Type B pancreatic cell (in vitro differentiated cells): ENCODE data around the gene PLA1A. TPM values are rescaled to one million over a fixed set of nuclear protein-coding genes. Genes with fewer than 3 reads are reported as not detected.
"Not testable (repeated sequence)": the region's sequence is repeated elsewhere in the genome, so short reads cannot be mapped to it uniquely, and the experiment has no call there.

Experiments
- DNase-seq: peaks from one replicate; pipeline ENCODE4 v3.0.0; 2021; ENCODE audit warnings: mixed read lengths; ENCODE audit not compliant: unreplicated experiment; ENCODE audit errors: extremely low spot score
- H3K27ac Mint-ChIP-seq: 2 replicates; pipeline ENCODE4 v1.8.0; 2021; ENCODE audit warnings: mild to moderate bottlenecking, mixed read lengths
- H3K27me3 Mint-ChIP-seq: 2 replicates; pipeline ENCODE4 v1.8.0; 2021; ENCODE audit warnings: mixed read lengths
- H3K36me3 Mint-ChIP-seq: 2 replicates; pipeline ENCODE4 v1.8.0; 2021; ENCODE audit warnings: mixed read lengths
- H3K4me1 Mint-ChIP-seq: one replicate; pipeline ENCODE4 v1.8.0; 2021; ENCODE audit warnings: mixed read lengths; ENCODE audit not compliant: unreplicated experiment
- H3K4me3 Mint-ChIP-seq: 2 replicates; pipeline ENCODE4 v1.8.0; 2021; ENCODE audit warnings: mild to moderate bottlenecking, mixed read lengths
- H3K9me3 Mint-ChIP-seq: 2 replicates; pipeline ENCODE4 v1.8.0; 2021; ENCODE audit warnings: mixed read lengths
- total RNA-seq: library from RNA; stranded (reverse); gene quantifications from 2 replicates; pipeline ENCODE4 v1.2.1, GENCODE V29; 2021; ENCODE audit warnings: low replicate concordance
- TF ChIP-seq, protein P1 (sequence below): fragments of 200-600 bp; sonication (generic); conservative IDR thresholded peaks from 2 replicates; pipeline ENCODE4 v1.5.0; 2021; ENCODE audit warnings: antibody characterized with exemption, mild to moderate bottlenecking

PLA1A gene
- total RNA-seq, 1 donor from 2014 or later, result 1.6 TPM

DNA sequence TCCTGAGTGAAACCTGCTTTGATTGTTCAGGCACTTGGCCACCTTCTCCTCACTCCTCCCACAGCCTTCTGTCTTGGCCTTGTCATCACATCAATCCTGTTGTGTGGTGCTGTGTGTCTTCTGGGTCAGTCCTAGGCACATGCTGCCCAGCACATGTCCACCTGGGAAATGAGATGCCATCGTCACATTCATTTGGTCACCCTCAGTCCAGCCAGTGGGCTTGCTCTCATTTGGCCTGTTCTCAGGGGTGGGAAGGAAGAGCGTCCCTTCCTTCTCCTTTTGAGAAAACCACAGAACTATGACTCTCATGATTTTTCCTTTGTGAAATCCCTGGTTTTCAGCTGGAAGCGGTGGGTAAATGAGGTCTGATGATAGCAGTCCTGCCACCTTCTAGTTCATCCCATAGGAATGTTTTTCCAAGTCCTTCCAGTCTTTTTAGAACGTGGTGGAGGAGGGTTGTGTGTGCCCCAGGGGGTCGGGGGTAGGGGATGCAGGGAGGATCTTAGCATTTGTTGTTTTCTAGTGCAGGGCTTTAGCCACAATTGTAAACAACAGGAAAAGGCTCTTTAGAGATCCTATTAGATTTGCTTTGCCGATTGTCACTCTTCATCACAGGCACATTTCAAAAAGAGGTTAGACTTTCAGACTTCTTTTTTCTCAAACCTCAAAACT, 8.4 kb upstream of the PLA1A start:
- no peak for DNase-seq
- Mint-ChIP-seq H3K27me3 (peaks cover 7% of the 10 kb centered on the region), H3K27ac (no peak overlapping the region), H3K36me3 (no peaks in the 10 kb centered on the region), H3K9me3 (no peaks in the 10 kb centered on the region), H3K4me3 (no peak overlapping the region), H3K4me1 (no peaks in the 10 kb centered on the region)
- TF ChIP-seq, protein P1, sequence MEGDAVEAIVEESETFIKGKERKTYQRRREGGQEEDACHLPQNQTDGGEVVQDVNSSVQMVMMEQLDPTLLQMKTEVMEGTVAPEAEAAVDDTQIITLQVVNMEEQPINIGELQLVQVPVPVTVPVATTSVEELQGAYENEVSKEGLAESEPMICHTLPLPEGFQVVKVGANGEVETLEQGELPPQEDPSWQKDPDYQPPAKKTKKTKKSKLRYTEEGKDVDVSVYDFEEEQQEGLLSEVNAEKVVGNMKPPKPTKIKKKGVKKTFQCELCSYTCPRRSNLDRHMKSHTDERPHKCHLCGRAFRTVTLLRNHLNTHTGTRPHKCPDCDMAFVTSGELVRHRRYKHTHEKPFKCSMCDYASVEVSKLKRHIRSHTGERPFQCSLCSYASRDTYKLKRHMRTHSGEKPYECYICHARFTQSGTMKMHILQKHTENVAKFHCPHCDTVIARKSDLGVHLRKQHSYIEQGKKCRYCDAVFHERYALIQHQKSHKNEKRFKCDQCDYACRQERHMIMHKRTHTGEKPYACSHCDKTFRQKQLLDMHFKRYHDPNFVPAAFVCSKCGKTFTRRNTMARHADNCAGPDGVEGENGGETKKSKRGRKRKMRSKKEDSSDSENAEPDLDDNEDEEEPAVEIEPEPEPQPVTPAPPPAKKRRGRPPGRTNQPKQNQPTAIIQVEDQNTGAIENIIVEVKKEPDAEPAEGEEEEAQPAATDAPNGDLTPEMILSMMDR, result no peak

DNA sequence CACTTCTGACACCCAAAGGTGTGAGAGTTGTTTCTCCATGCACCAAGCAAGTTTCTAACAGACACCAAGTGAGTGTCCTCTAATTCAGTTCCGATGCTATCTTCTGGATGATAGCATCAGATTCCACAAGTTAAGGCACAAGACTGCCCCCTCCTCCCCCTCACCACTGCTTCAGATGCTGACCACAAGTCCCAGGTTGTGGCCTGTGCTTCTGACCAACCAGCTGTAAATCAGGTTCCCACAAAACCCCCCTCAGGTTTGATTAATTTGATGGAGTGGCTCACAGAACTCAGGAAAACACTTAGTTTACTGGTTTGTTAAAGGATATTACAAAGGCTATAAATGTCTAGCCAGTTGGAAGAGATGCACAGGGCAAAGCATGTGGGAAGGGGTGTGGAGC, 7.0 kb upstream of the PLA1A start:
- Mint-ChIP-seq H3K36me3 (no peaks in the 10 kb centered on the region), H3K27me3 (peaks cover 7% of the 10 kb centered on the region), H3K27ac (no peak overlapping the region)

DNA sequence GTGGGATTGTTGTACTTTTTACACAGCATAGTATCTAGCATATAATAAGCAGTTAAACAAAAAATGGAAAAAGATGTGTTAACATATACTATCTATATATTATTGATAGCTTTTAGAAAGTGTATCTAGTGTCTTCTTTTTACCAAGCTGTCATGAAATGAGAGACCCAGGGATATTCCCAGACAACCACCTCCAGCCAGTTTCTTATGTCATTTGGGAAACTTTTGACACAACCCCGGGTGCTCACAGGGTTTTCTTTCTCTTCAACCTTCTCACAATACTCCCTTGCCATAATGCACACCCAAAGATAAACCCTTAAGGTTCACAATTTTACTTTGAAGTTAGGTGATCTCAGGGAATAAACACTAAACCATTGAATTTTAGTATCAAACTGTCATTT, 4.8 kb upstream of the PLA1A start:
- Mint-ChIP-seq H3K27ac (no peak overlapping the region), H3K27me3 (peaks cover 7% of the 10 kb centered on the region), H3K4me1 (peaks cover 6% of the 10 kb centered on the region), H3K9me3 (no peaks in the 10 kb centered on the region), H3K4me3 (no peak overlapping the region), H3K36me3 (no peaks in the 10 kb centered on the region)
- TF ChIP-seq, protein P1, result no peak
- no peak for DNase-seq

More for the DNA sequence above, 7.0 kb upstream of the PLA1A start:
- Mint-ChIP-seq H3K9me3 (no peaks in the 10 kb centered on the region), H3K4me3 (no peak overlapping the region), H3K4me1 (no peaks in the 10 kb centered on the region)
- TF ChIP-seq, protein P1, result no peak
- no peak for DNase-seq

DNA sequence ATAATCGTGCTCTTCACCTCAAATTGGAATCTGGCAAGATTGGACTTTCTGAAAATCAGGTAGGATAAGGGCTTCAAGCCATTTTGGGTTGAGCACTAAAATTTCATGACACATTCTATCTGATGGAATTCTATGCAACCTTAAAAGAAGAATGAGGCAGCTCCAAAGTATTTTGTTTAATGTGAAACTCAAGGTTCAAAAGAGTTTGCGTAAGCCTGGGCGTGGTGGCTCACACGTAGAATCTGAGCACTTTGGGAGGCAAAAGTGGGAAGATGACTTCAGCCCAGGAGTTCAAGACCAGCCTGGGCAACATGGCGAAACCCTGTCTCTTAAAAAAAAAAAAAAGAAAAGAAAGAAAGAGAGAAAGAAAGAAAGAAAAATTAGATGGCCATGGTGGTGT, 3.6 kb upstream of the PLA1A start:
- H3K27ac Mint-ChIP-seq, result no peak overlapping the region
- peaks cover 7% of the 10 kb centered on the region for H3K27me3 Mint-ChIP-seq
- no peak for DNase-seq
- peaks cover 15% of the 10 kb centered on the region for H3K4me1 Mint-ChIP-seq
- TF ChIP-seq, protein P1, result no peak
- no peaks in the 10 kb centered on the region for H3K36me3 Mint-ChIP-seq
- H3K4me3 Mint-ChIP-seq, result no peak overlapping the region
- no peaks in the 10 kb centered on the region for H3K9me3 Mint-ChIP-seq

DNA sequence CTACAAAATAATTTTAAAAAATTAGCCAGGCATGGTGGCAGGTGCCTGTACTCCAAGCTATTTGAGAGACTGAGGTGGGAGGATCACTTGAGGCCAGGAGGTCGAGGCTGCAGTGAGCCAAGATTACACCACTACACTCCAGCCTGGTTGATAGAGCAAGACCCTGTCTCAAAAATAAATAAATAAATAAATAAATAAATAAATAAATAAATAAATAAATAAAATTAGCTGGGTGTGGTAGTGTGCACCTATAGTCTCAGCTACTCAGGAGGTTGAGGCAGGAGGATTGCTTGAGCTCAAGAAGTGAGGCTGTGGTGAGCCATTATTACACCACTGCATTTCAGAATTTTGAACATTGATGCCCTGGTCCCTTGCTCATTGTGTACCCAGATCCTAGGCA, 2.8 kb upstream of the PLA1A start:
- H3K9me3 Mint-ChIP-seq, H3K27me3 Mint-ChIP-seq, DNase-seq, H3K4me3 Mint-ChIP-seq, H3K36me3 Mint-ChIP-seq, H3K27ac Mint-ChIP-seq: not testable (repeated sequence)
- H3K4me1 Mint-ChIP-seq, result peaks cover 17% of the 10 kb centered on the region

DNA sequence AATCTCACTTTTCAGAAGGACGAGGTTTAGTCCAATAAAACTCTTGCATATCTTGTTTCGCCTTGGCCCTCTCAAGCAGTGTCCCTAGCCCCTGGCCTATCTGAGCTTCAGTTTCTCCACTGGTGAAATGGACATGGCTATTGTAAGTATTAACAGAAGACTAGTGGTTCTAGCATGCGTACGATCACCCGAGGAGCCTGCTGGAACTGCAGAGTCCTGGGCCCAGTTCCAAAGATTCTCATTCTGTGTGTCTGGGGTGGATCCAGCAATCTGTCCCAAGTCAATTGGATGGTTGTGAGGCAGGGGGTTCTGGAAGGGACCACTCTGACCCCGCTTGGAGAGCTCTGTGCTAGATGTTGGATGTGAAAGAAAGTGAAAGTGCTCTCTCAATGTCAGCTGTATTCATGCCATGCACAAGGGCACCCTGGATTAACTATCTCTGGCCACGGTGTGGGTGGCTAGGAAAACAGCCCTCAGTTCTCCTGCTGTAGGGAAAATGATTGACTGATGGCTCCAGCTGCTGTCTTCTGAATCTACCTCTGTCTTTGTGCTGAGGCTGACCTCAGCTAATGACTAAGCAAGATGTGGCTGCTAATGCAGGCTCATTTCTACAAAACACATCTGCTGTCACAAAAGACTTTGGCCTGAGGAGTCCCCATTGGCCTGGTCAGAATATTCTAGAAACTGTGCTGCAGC, 1.9 kb upstream of the PLA1A start:
- no peaks in the 10 kb centered on the region for H3K9me3 Mint-ChIP-seq
- H3K27me3 Mint-ChIP-seq, result no peaks in the 10 kb centered on the region
- H3K4me1 Mint-ChIP-seq, result peaks cover 17% of the 10 kb centered on the region
- H3K36me3 Mint-ChIP-seq, result no peaks in the 10 kb centered on the region
- no peak overlapping the region for H3K27ac Mint-ChIP-seq
- no peak for DNase-seq
- no peak overlapping the region for H3K4me3 Mint-ChIP-seq
- TF ChIP-seq, protein P1, result no peak
